ENCODE measurements around the gene GJC1. TPM values are rescaled to one million over a fixed set of nuclear protein-coding genes. Genes with fewer than 3 reads are reported as not detected.

GJC1 gene
- polyA plus RNA-seq, 1 of the 3 experiments (the other 2 are of a cell fraction) = 15.2 TPM

GRCh38 chr17:44785921-44786320 lies 44.2 kb downstream of the GJC1 start:
- POLR2A ChIA-PET = no interaction called here
- DNase-seq = no peak
- Histone ChIP-seq H3K9me3 (no peaks in the 10 kb centered on the region), H3K9ac (no peak overlapping the region), H3K4me1 (ENCODE audit: control insufficient read depth in 1 of 2, insufficient read depth in 2 of 2, low read depth in 1 of 2, low read length in 1 of 2) (peaks cover 0 to 11% of the 10 kb centered on the region in 2 experiments; a peak in 1 of 4 replicates), H3K79me2 (ENCODE audit: insufficient read depth) (no peaks in the 10 kb centered on the region), H2AFZ (ENCODE audit: low read depth) (no peak overlapping the region), H3K27me3 (ENCODE audit: insufficient read depth) (no peaks in the 10 kb centered on the region), H3K4me2 (no peak overlapping the region), H3F3A (replicated peaks; ENCODE audit: insufficient read depth) (no peaks in the 10 kb centered on the region), H3K9me2 (no peaks in the 10 kb centered on the region), H3K27ac (ENCODE audit: low read depth in 2 of 2, low read length in 1 of 2) (no peak overlapping the region), H4K20me1 (ENCODE audit: insufficient read depth) (no peaks in the 10 kb centered on the region), H3K36me3 (replicated peaks in 1 of 2; ENCODE audit: control insufficient read depth in 1 of 2, insufficient read depth in 2 of 2, low read length in 1 of 2) (no peaks in the 10 kb centered on the region), H3K4me3 (ENCODE audit: low read depth in 2 of 2, low read length in 1 of 2) (no peak overlapping the region)
- TF ChIP-seq CHD2 (IDR thresholded peaks at IDR 0.05; ENCODE audit: low read length, partially characterized antibody) (no peak), GATA2 (CRISPR knock-in tag; IDR thresholded peaks at IDR 0.05) (no peak), TCF12 (IDR thresholded peaks at IDR 0.05) (no peak), JUND (IDR thresholded peaks at IDR 0.05) (no peak), RCOR1 (IDR thresholded peaks at IDR 0.05; ENCODE audit: low read length) (no peak), RFX5 (IDR thresholded peaks at IDR 0.05; ENCODE audit: low read length) (no peak), FOXJ3 (CRISPR knock-in tag; IDR thresholded peaks at IDR 0.05) (no peak), EZH2phosphoT487 (IDR thresholded peaks at IDR 0.05; ENCODE audit: borderline replicate concordance, low read depth) (no peak), MAX (IDR thresholded peaks at IDR 0.05; ENCODE audit: low read depth) (no peak), RAD21 (IDR thresholded peaks at IDR 0.05; ENCODE audit: low read length) (no peak), YY1 (IDR thresholded peaks at IDR 0.05; ENCODE audit: low read depth) (no peak), MEF2A (IDR thresholded peaks at IDR 0.05; ENCODE audit: borderline replicate concordance, low read depth) (no peak), FOXM1 (IDR thresholded peaks at IDR 0.05; ENCODE audit: low read depth) (no peak)
- TF ChIP-seq, protein P1, sequence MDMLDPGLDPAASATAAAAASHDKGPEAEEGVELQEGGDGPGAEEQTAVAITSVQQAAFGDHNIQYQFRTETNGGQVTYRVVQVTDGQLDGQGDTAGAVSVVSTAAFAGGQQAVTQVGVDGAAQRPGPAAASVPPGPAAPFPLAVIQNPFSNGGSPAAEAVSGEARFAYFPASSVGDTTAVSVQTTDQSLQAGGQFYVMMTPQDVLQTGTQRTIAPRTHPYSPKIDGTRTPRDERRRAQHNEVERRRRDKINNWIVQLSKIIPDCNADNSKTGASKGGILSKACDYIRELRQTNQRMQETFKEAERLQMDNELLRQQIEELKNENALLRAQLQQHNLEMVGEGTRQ (IDR thresholded peaks at IDR 0.05; ENCODE audit: borderline replicate concordance, low read depth, low read length) = no peak
- TF ChIP-seq, protein P2, sequence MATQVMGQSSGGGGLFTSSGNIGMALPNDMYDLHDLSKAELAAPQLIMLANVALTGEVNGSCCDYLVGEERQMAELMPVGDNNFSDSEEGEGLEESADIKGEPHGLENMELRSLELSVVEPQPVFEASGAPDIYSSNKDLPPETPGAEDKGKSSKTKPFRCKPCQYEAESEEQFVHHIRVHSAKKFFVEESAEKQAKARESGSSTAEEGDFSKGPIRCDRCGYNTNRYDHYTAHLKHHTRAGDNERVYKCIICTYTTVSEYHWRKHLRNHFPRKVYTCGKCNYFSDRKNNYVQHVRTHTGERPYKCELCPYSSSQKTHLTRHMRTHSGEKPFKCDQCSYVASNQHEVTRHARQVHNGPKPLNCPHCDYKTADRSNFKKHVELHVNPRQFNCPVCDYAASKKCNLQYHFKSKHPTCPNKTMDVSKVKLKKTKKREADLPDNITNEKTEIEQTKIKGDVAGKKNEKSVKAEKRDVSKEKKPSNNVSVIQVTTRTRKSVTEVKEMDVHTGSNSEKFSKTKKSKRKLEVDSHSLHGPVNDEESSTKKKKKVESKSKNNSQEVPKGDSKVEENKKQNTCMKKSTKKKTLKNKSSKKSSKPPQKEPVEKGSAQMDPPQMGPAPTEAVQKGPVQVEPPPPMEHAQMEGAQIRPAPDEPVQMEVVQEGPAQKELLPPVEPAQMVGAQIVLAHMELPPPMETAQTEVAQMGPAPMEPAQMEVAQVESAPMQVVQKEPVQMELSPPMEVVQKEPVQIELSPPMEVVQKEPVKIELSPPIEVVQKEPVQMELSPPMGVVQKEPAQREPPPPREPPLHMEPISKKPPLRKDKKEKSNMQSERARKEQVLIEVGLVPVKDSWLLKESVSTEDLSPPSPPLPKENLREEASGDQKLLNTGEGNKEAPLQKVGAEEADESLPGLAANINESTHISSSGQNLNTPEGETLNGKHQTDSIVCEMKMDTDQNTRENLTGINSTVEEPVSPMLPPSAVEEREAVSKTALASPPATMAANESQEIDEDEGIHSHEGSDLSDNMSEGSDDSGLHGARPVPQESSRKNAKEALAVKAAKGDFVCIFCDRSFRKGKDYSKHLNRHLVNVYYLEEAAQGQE (IDR thresholded peaks at IDR 0.05; ENCODE audit: low read depth, low read length) = no peak
- TF ChIP-seq, protein P3, sequence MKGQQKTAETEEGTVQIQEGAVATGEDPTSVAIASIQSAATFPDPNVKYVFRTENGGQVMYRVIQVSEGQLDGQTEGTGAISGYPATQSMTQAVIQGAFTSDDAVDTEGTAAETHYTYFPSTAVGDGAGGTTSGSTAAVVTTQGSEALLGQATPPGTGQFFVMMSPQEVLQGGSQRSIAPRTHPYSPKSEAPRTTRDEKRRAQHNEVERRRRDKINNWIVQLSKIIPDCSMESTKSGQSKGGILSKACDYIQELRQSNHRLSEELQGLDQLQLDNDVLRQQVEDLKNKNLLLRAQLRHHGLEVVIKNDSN (IDR thresholded peaks at IDR 0.05; ENCODE audit: borderline replicate concordance, low read depth) = no peak
- 92% methylated on average over 4 of the region's 7 CpGs for WGBS (ENCODE audit: low lambda C conversion rate)
- CTCF ChIA-PET = interaction anchor here (0.8 to 17.7 kb wide), 7 partner anchors 9 to 93 kb away, joined by 3 to 420 read pairs (median 3); no protein-coding TSS in a partner anchor
